GM12878 (cell line): ENCODE data around the gene AFF1. TPM values are rescaled to one million over a fixed set of nuclear protein-coding genes. Genes with fewer than 3 reads are reported as not detected.

Experiments used
- ATAC-seq: fragments of 200-7000 bp; cut with Tn5 transposase; 3 replicates; pipeline ENCODE4 v1.9.1; 2020; ENCODE audit warnings: mild to moderate bottlenecking, moderate library complexity
- BruUV-seq: library from RNA; stranded (reverse); fragments of 400-500 nt; replicated peaks from 2 replicates; lab custom pipeline; 2021; lab: Mats Ljungman, UMichigan
- CTCF ChIA-PET: fragments of 300-600 bp; sonication (Branson Sonifier 250); formaldehyde crosslinking; extraction: SDS; loops from one replicate; lab custom pipeline; 2021; ENCODE audit warnings: inconsistent platforms; lab: Yijun Ruan, JAX
- POLR2A ChIA-PET: fragments of 350-600 bp; formaldehyde crosslinking; extraction: SDS; loops from one replicate; lab custom pipeline; 2021; ENCODE audit warnings: inconsistent platforms; lab: Charles Lee
- RAD21 ChIA-PET: fragments of 300-600 bp; sonication (Branson Sonifier 250); formaldehyde crosslinking; loops from one replicate; lab custom pipeline; 2023; ENCODE audit warnings: antibody characterized with exemption; ENCODE audit not compliant: unreplicated experiment; lab: Charles Lee
- SMC1A ChIA-PET: fragments of 300-600 bp; sonication (Branson Sonifier 250); formaldehyde crosslinking; loops from one replicate; lab custom pipeline; 2023; ENCODE audit not compliant: unreplicated experiment, uncharacterized antibody; lab: Charles Lee
- DNase-seq: peaks from one replicate; pipeline ENCODE4 v3.0.0-alpha.2; 2011; ENCODE audit warnings: low read depth, low spot score
- FAIRE-seq: peaks from 3 replicates; lab custom pipeline; 2011; peaks lifted over from hg19 to GRCh38; lab: Jason Lieb, UNC
- H2AFZ ChIP-seq: 2 replicates; pipeline ENCODE4 v1.6.0; 2011; ENCODE audit warnings: low read depth, low read length, control low read depth; ENCODE audit not compliant: control insufficient read depth
- H3K27ac ChIP-seq: 2 replicates; pipeline ENCODE4 v1.5.1; 2011; ENCODE audit warnings: control low read depth; ENCODE audit not compliant: control insufficient read depth, insufficient read depth
- H3K27me3 ChIP-seq, 2 experiments: replicated peaks in 1 of 2; 2 replicates each; pipeline versions ENCODE4 v1.6.0 to v1.6.1; 2011; ENCODE audit warnings: low read length in 1 of 2; ENCODE audit not compliant: control insufficient read depth in 2 of 2, insufficient read depth in 2 of 2
- H3K36me3 ChIP-seq, 2 experiments: 2 replicates each; pipeline ENCODE4 v1.5.1; 2011; ENCODE audit warnings: low read length in 1 of 2; ENCODE audit not compliant: control insufficient read depth in 2 of 2, insufficient read depth in 2 of 2
- H3K4me1 ChIP-seq: 2 replicates; pipeline ENCODE4 v1.6.1; 2011; ENCODE audit warnings: mild to moderate bottlenecking, low read length, moderate library complexity, mixed read lengths; ENCODE audit not compliant: control insufficient read depth, insufficient read depth
- H3K4me2 ChIP-seq: 2 replicates; pipeline ENCODE4 v1.6.0; 2011; ENCODE audit warnings: control low read depth; ENCODE audit not compliant: control insufficient read depth, insufficient read depth
- H3K4me3 ChIP-seq: fragments of 200-600 bp; sonication (generic); 2 replicates; pipeline ENCODE4 v1.5.1; 2016
- H3K79me2 ChIP-seq: 2 replicates; pipeline ENCODE4 v1.6.0; 2011; ENCODE audit warnings: low read length; ENCODE audit not compliant: control insufficient read depth, insufficient read depth
- H3K9ac ChIP-seq: 2 replicates; pipeline ENCODE4 v1.8.0; 2011; ENCODE audit warnings: low read length, control low read depth, mixed read lengths; ENCODE audit not compliant: control insufficient read depth, insufficient read depth
- H3K9me3 ChIP-seq: replicated peaks from 3 replicates; pipeline ENCODE4 v1.5.1; 2011; ENCODE audit warnings: mild to moderate bottlenecking, low read length; ENCODE audit not compliant: control insufficient read depth, insufficient read depth
- H4K20me1 ChIP-seq: 2 replicates; pipeline ENCODE4 v1.6.0; 2011; ENCODE audit not compliant: control insufficient read depth, insufficient read depth
- ETV6 ChIP-seq, 2 experiments: fragments of 450-650 bp in 1 of 2; IDR thresholded peaks in 1 of 2; conservative IDR thresholded peaks in 1 of 2; 2 replicates each; pipeline ENCODE4 v1.6.1; 2014; ENCODE audit warnings: antibody characterized with exemption in 1 of 2, borderline replicate concordance in 1 of 2, low read depth in 1 of 2, mild to moderate bottlenecking in 1 of 2, moderate library complexity in 1 of 2
- GATAD2B ChIP-seq: fragments of 450-650 bp; conservative IDR thresholded peaks from 2 replicates; pipeline ENCODE4 v1.6.1; 2017; ENCODE audit warnings: low read depth, mild to moderate bottlenecking, moderate library complexity
- HDAC2 ChIP-seq: fragments of 200-600 bp; sonication (generic); IDR thresholded peaks from 2 replicates; pipeline ENCODE4 v1.6.1; 2017
- JUND ChIP-seq: IDR thresholded peaks from 2 replicates; pipeline ENCODE4 v1.6.1; 2012; ENCODE audit warnings: low read depth, mild to moderate bottlenecking, low read length, improper control_type of control experiment, moderate library complexity
- MTA3 ChIP-seq: IDR thresholded peaks from 2 replicates; pipeline ENCODE4 v1.6.1; 2012; ENCODE audit warnings: low read length, inconsistent platforms, borderline replicate concordance
- PAX5 ChIP-seq: IDR thresholded peaks from 2 replicates; pipeline ENCODE4 v1.6.1; 2011; ENCODE audit warnings: low read depth, low read length, borderline replicate concordance
- PAX8 ChIP-seq: fragments of 450-650 bp; IDR thresholded peaks from 2 replicates; pipeline ENCODE4 v1.6.1; 2017; ENCODE audit warnings: mild to moderate bottlenecking, moderate library complexity
- WRNIP1 ChIP-seq: IDR thresholded peaks from 2 replicates; pipeline ENCODE4 v1.6.1; 2011; ENCODE audit warnings: low read depth, low read length, improper control_type of control experiment, borderline replicate concordance
- WGBS: methylation state at CpG from one replicate; pipeline ENCODE4 v1.1.6; 2016; ENCODE audit warnings: low lambda C conversion rate; ENCODE audit not compliant: insufficient replicate concordance, insufficient coverage; ENCODE audit errors: missing lambda C conversion rate; 5-methylcytosine and 5-hydroxymethylcytosine counted together
- in situ Hi-C: fragments of 300-500 bp; cut with MboI; formaldehyde crosslinking; loops from 9 replicates; pipeline ENCODE4 v1.14.3; 2018; ENCODE audit warnings: mixed read lengths
- intact Hi-C: fragments of 100-400 bp; cut with micrococcal nuclease; formaldehyde crosslinking; loops from one replicate; pipeline ENCODE4 v1.14.2; 2022; ENCODE audit not compliant: unreplicated experiment
- polyA plus RNA-seq, 11 experiments: library from polyadenylated mRNA; depleted of rRNA in 4 of 11; unstranded in 6 of 11; stranded (reverse) in 5 of 11; fragments of >200 nt; fragmentation: Nextera tagmentation in 4 of 11; fragmentation: Illumina TruSeq in 1 of 11; extraction: Ambion mirVana in 4 of 11; extraction: Trizol in 1 of 11; gene quantifications; 1 replicate in 1 of 11; 2 replicates in 10 of 11; pipeline versions ENCODE4 v1.2.1 to v1.2.3, GENCODE V29; 2011 to 2016; ENCODE audit warnings: inconsistent platforms in 2 of 11, missing spikeins in 2 of 11, low read depth in 1 of 11
- total RNA-seq, 4 experiments: library from RNA; depleted of rRNA in 3 of 4; stranded (reverse); fragments of >200 nt in 3 of 4; fragmentation: Illumina TruSeq in 1 of 4; extraction: Trizol in 1 of 4; gene quantifications; 2 replicates each; pipeline versions ENCODE4 v1.2.1 to v1.2.3, GENCODE V29; 2013 to 2021

AFF1 gene
- total and polyA plus RNA-seq, 10 of the 15 experiments (the other 5 are each of a cell fraction or from before 2014, with no cell fraction given): 3.5 to 56.1 (median 21.5) TPM

GRCh38 chr4:86990510-86990909 is 55.7 kb downstream of the AFF1 start:
- in situ Hi-C loops: no loop called here
- RAD21 ChIA-PET: no interaction called here
- BruUV-seq: no TSS peak
- FAIRE-seq (no peak), ATAC-seq (no peak), DNase-seq (no peak)
- peaks cover 12% of the 10 kb centered on the region for H3K79me2 ChIP-seq
- no peak overlapping the region for H3K27ac ChIP-seq
- intact Hi-C loops: no loop called here
- H3K36me3 ChIP-seq: no peaks in the 10 kb centered on the region; a peak in 1 of 4 replicates
- WGBS: 94% methylated on average over 3 of the region's 3 CpGs
- no peak overlapping the region for H3K4me2 ChIP-seq
- no peaks in the 10 kb centered on the region; the same call in 2 of the 3 replicates for H3K9me3 ChIP-seq
- H4K20me1 ChIP-seq: no peaks in the 10 kb centered on the region
- TF ChIP-seq MTA3 (no peak), PAX8 (no peak), GATAD2B (no peak), JUND (no peak), WRNIP1 (no peak), ETV6 (conservative IDR thresholded peaks at IDR 0.05 in 1 of 2, IDR thresholded peaks at IDR 0.05 in 1 of 2; ENCODE audit: borderline replicate concordance in 1 of 2, low read depth in 1 of 2) (no peak), HDAC2 (no peak), PAX5 (no peak)
- CTCF ChIA-PET: interaction anchor here (0.9 kb wide), 1 partner anchor 29 kb away, joined by 3 read pairs; no protein-coding TSS in a partner anchor
- H3K4me1 ChIP-seq: no peaks in the 10 kb centered on the region
- POLR2A ChIA-PET: interaction anchor here (0.6 to 0.7 kb wide), 2 partner anchors 31 to 439 kb away, joined by 3 to 4 read pairs; no protein-coding TSS in a partner anchor
- H3K27me3 ChIP-seq: no peaks in the 10 kb centered on the region
- H3K9ac ChIP-seq: no peak overlapping the region
- H3K4me3 ChIP-seq: no peak overlapping the region
- no peak overlapping the region for H2AFZ ChIP-seq
- SMC1A ChIA-PET: interaction anchor here (0.6 to 3.1 kb wide), 4 partner anchors 9 to 26 kb away, joined by 3 to 10 read pairs (median 5); no protein-coding TSS in a partner anchor
